A549 (cell line): ENCODE results near the gene CIDEB. TPM values are rescaled to one million over a fixed set of nuclear protein-coding genes. Genes with fewer than 3 reads are reported as not detected.
A peak's percentile ranks its signal among the peaks of the same experiment; 100 is the strongest.

Experiments
- ATAC-seq, 2 experiments: fragments of 200-7000 bp in 1 of 2; fragments of >200 bp in 1 of 2; cut with Nextera tagmentation in 1 of 2; cut with Tn5 transposase in 1 of 2; 3 replicates each; pipeline versions ENCODE4 v1.8.0 to v1.9.1; 2018 to 2020; ENCODE audit warnings: mild to moderate bottlenecking in 1 of 2, moderate library complexity in 1 of 2
- CTCF ChIA-PET: fragments of 300-600 bp; sonication (Branson Sonifier 250); formaldehyde crosslinking; extraction: SDS; loops from one replicate; lab custom pipeline; 2021; ENCODE audit warnings: antibody characterized with exemption, inconsistent platforms; lab: Yijun Ruan, JAX
- POLR2A ChIA-PET: fragments of 350-600 bp; formaldehyde crosslinking; extraction: SDS; loops from one replicate; lab custom pipeline; 2021; ENCODE audit warnings: antibody characterized with exemption, inconsistent platforms; lab: Yijun Ruan, JAX
- DNase-seq, 2 experiments: peaks; one replicate each; pipeline versions ENCODE4 v3.0.0 to v3.0.0-alpha.2; 2011 to 2016; ENCODE audit warnings: low read depth in 1 of 2, low spot score in 1 of 2
- FAIRE-seq: peaks from 2 replicates; lab custom pipeline; 2011; peaks lifted over from hg19 to GRCh38; lab: Jason Lieb, UNC
- H3K27ac ChIP-seq, 2 experiments: fragments of >200 bp; sonication (Bioruptor Twin); formaldehyde crosslinking; 3 replicates each; pipeline ENCODE4 v1.5.1; 2016 to 2017
- H3K4me1 ChIP-seq: fragments of >200 bp; sonication (Bioruptor Twin); formaldehyde crosslinking; 3 replicates; pipeline ENCODE4 v1.6.1; 2016
- H3K4me2 ChIP-seq: fragments of >200 bp; sonication (Bioruptor Twin); formaldehyde crosslinking; 3 replicates; pipeline ENCODE4 v1.6.1; 2016
- H3K4me3 ChIP-seq: fragments of >200 bp; sonication (Bioruptor Twin); formaldehyde crosslinking; 3 replicates; pipeline ENCODE4 v1.5.1; 2016
- H3K9me3 ChIP-seq: fragments of >200 bp; sonication (Bioruptor Twin); formaldehyde crosslinking; 3 replicates; pipeline ENCODE4 v1.6.1; 2016
- BHLHE40 ChIP-seq: IDR thresholded peaks from 2 replicates; pipeline ENCODE4 v1.6.1; 2012; ENCODE audit warnings: low read depth, low read length, inconsistent platforms
- CHD2 ChIP-seq: fragments of 150-350 bp; IDR thresholded peaks from 2 replicates; pipeline ENCODE4 v1.6.1; 2014; ENCODE audit warnings: low read length; ENCODE audit not compliant: partially characterized antibody
- EHMT2 ChIP-seq: fragments of 200-600 bp; sonication (generic); IDR thresholded peaks from 2 replicates; pipeline ENCODE4 v1.6.1; 2016; ENCODE audit warnings: antibody characterized with exemption, low read depth, mild to moderate bottlenecking, moderate library complexity
- FOSB ChIP-seq: fragments of 250-450 bp; sonication (Bioruptor Pico); IDR thresholded peaks from 2 replicates; pipeline ENCODE4 v1.5.0; 2020; ENCODE audit warnings: mild to moderate bottlenecking, moderate library complexity
- HDAC2 ChIP-seq: fragments of 200-600 bp; sonication (generic); IDR thresholded peaks from 2 replicates; pipeline ENCODE4 v1.6.1; 2016
- HOXB13 ChIP-seq: fragments of 250-450 bp; sonication (Bioruptor Pico); IDR thresholded peaks from 2 replicates; pipeline ENCODE4 v1.5.0; 2020; ENCODE audit warnings: low read depth, mild to moderate bottlenecking, moderate library complexity
- HOXB5 ChIP-seq: fragments of 250-450 bp; sonication (Bioruptor Pico); IDR thresholded peaks from 2 replicates; pipeline ENCODE4 v1.5.0; 2020; ENCODE audit warnings: mild to moderate bottlenecking, moderate library complexity
- JUNB ChIP-seq: fragments of >200 bp; sonication (Bioruptor Twin); formaldehyde crosslinking; IDR thresholded peaks from 2 replicates; pipeline ENCODE4 v1.6.1; 2016
- MAFK ChIP-seq: fragments of 450-650 bp; IDR thresholded peaks from 2 replicates; pipeline ENCODE4 v1.6.1; 2014; ENCODE audit not compliant: partially characterized antibody
- POLR2A ChIP-seq: IDR thresholded peaks from 2 replicates; pipeline ENCODE4 v1.6.1; 2012; ENCODE audit warnings: mild to moderate bottlenecking, low read length
- RAD21 ChIP-seq, 2 experiments: fragments of >200 bp in 1 of 2; sonication (Bioruptor Twin) in 1 of 2; formaldehyde crosslinking in 1 of 2; IDR thresholded peaks in 1 of 2; conservative IDR thresholded peaks in 1 of 2; 2 replicates in 1 of 2; 3 replicates in 1 of 2; pipeline ENCODE4 v1.6.1; 2012 to 2018; ENCODE audit warnings: inconsistent platforms in 1 of 2
- RFX5 ChIP-seq: fragments of 450-650 bp; IDR thresholded peaks from 2 replicates; pipeline ENCODE4 v1.7.1; 2014; ENCODE audit warnings: antibody characterized with exemption, mild to moderate bottlenecking, moderate library complexity
- SMC3 ChIP-seq: fragments of >200 bp; sonication (Bioruptor Twin); formaldehyde crosslinking; IDR thresholded peaks from 3 replicates; pipeline ENCODE4 v1.6.1; 2018; ENCODE audit warnings: inconsistent platforms
- TFCP2L1 ChIP-seq: fragments of 250-450 bp; sonication (Bioruptor Pico); IDR thresholded peaks from 2 replicates; pipeline ENCODE4 v1.5.0; 2021; ENCODE audit warnings: mild to moderate bottlenecking
- WGBS: methylation state at CpG from one replicate; pipeline ENCODE4 v1.1.6; 2017; ENCODE audit errors: missing lambda C conversion rate; 5-methylcytosine and 5-hydroxymethylcytosine counted together
- polyA plus RNA-seq, 4 experiments: library from polyadenylated mRNA; depleted of rRNA in 3 of 4; stranded (reverse); fragments of >200 nt; fragmentation: RNase III in 1 of 4; extraction: RNeasy Plus Mini Kit Qiagen cat#74134 plus additional on column Dnase treatment in 1 of 4; gene quantifications; 2 replicates in 3 of 4; 3 replicates in 1 of 4; pipeline ENCODE4 v1.2.3, GENCODE V29; 2011 to 2017
- TF ChIP-seq, protein P1 (sequence below): fragments of >200 bp; sonication (Bioruptor Twin); formaldehyde crosslinking; IDR thresholded peaks from 2 replicates; pipeline ENCODE4 v1.6.1; 2016
- TF ChIP-seq, protein P2 (sequence below): IDR thresholded peaks from 2 replicates; pipeline ENCODE4 v1.6.1; 2012; ENCODE audit warnings: low read depth, borderline replicate concordance
- TF ChIP-seq, protein P3 (sequence below): IDR thresholded peaks from 2 replicates; pipeline ENCODE4 v1.6.1; 2012
- TF ChIP-seq, protein P4 (sequence below): fragments of 450-650 bp; IDR thresholded peaks from 2 replicates; pipeline ENCODE4 v1.6.1; 2014; ENCODE audit warnings: antibody characterized with exemption
- TF ChIP-seq, protein P5 (sequence below): fragments of 200-600 bp; sonication (generic); IDR thresholded peaks from 2 replicates; pipeline ENCODE4 v1.6.1; 2016; ENCODE audit warnings: antibody characterized with exemption, mild to moderate bottlenecking, moderate library complexity

Gene CIDEB
- polyA plus RNA-seq, 2 of the 4 experiments (the other 2 are of a cell fraction), result 0.31 to 0.79 TPM

DNA sequence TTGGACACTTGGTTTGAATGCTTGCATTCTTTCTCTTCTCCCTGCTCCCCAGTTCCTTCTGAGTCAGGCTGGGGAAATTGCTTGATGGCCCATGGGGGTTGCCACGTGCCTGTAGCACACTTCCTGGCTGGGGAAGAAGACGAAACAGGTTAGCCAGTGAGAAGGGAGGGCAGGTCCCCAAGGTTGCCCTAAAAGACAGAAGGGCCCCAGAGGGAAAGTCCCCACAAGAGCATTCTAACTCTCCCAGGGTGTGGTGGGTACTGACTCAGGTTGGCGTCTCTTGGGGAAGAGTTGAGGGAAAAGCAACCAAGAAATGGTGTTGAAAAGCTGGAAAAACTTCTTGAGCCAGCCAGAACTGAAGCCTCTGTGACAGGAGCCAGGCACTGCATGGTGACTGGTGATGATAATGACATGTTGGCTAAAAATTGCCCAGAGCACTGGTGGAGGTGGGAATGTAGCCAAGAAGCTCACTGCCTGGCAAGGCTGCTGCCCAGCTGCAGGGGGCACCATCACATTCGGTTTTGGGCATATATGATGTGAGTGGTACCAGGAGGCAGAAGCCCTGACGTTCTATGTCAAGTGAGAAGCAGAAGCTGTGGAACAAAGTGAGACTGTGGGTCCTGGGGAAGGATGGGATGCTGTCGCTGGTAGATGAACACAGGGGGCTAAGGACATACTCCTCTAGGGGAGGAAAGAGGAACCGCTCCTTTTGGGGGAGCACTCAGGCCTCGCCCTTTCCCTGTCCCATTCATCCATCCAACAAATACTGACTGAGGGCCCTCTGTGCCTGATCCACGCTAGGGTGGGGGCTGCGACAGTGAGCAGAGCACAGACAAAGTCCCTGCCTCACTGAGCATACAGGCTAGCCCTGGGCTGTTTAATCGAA, 28.2 kb downstream of the CIDEB start:
- H3K9me3 ChIP-seq, result no peaks in the 10 kb centered on the region
- peak in 1 of 2 experiments; percentile 41 for DNase-seq
- no peaks in the 10 kb centered on the region for H3K4me1 ChIP-seq
- no peak for TF ChIP-seq FOSB (CRISPR knock-in tag)
- TF ChIP-seq, protein P1, sequence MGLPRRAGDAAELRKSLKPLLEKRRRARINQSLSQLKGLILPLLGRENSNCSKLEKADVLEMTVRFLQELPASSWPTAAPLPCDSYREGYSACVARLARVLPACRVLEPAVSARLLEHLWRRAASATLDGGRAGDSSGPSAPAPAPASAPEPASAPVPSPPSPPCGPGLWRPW, result no peak
- peak in 1 of 2 experiments; percentile 19; a peak in 1 of 5 replicates for TF ChIP-seq RAD21 (conservative IDR thresholded peaks at IDR 0.05 in 1 of 2, IDR thresholded peaks at IDR 0.05 in 1 of 2)
- no peak for TF ChIP-seq BHLHE40
- TF ChIP-seq HDAC2, result no peak
- TF ChIP-seq RFX5, result peak; percentile 60; the same call in 1 of the 2 replicates
- TF ChIP-seq, protein P2, sequence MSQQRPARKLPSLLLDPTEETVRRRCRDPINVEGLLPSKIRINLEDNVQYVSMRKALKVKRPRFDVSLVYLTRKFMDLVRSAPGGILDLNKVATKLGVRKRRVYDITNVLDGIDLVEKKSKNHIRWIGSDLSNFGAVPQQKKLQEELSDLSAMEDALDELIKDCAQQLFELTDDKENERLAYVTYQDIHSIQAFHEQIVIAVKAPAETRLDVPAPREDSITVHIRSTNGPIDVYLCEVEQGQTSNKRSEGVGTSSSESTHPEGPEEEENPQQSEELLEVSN, result no peak
- TF ChIP-seq TFCP2L1, result no peak
- 61% methylated on average over 11 of the region's 11 CpGs for WGBS
- CTCF ChIA-PET, result interaction anchor here (1.7 to 34.0 kb wide), 5 partner anchors 7 to 152 kb away, joined by 4 to 469 read pairs (median 7); partner anchors contain the start of genes CIDEB, DHRS1, LTB4R and LTB4R2
- H3K4me2 ChIP-seq, result no peak overlapping the region
- POLR2A ChIA-PET, result interaction anchor here (1.2 to 1.6 kb wide), 3 partner anchors 8 to 37 kb away, joined by 3 to 5 read pairs (median 3); partner anchors contain the start of genes RABGGTA and TINF2
- no peak overlapping the region for H3K4me3 ChIP-seq
- ATAC-seq, result peak; percentile 66 to 69; a peak in 5 of 6 replicates
- no peak for FAIRE-seq
- H3K27ac ChIP-seq, result no peak overlapping the region

DNA sequence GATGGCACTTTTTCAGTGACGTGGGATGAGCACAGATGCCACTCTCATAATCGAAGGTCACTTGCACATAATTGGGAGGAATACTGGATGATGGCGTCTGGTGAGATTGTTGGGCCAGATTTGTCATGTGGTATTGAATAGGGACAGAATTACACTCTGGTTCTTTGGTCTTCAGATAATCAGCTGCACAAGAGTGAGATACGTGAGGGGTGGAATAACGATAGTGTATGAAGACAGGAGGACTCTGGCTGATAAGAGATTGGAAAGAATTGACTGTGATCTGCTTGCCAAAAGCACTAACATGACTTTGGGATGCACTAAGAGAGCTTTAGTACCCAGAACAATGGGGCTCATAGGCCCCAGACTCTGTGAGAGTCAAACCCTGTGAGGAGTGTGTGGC, 29.4 kb downstream of the CIDEB start:
- H3K9me3 ChIP-seq, result no peaks in the 10 kb centered on the region
- POLR2A ChIA-PET, result no interaction called here
- TF ChIP-seq POLR2A, result no peak
- TF ChIP-seq, protein P3, sequence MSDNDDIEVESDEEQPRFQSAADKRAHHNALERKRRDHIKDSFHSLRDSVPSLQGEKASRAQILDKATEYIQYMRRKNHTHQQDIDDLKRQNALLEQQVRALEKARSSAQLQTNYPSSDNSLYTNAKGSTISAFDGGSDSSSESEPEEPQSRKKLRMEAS, result no peak
- TF ChIP-seq RAD21 (conservative IDR thresholded peaks at IDR 0.05 in 1 of 2, IDR thresholded peaks at IDR 0.05 in 1 of 2), result no peak
- no peak for TF ChIP-seq FOSB (CRISPR knock-in tag)
- no peak for TF ChIP-seq EHMT2
- H3K27ac ChIP-seq, result no peak overlapping the region
- no peak overlapping the region for H3K4me2 ChIP-seq
- DNase-seq, result no peak
- ATAC-seq, result no peak
- CTCF ChIA-PET, result interaction anchor here (2.1 to 34.0 kb wide), 2 partner anchors 25 to 36 kb away, joined by 7 to 469 read pairs; partner anchors contain the start of genes CIDEB, DHRS1, LTB4R and LTB4R2
- no peak for FAIRE-seq
- no peak overlapping the region for H3K4me3 ChIP-seq
- WGBS, result 83% methylated on average over 5 of the region's 5 CpGs
- no peaks in the 10 kb centered on the region for H3K4me1 ChIP-seq

DNA sequence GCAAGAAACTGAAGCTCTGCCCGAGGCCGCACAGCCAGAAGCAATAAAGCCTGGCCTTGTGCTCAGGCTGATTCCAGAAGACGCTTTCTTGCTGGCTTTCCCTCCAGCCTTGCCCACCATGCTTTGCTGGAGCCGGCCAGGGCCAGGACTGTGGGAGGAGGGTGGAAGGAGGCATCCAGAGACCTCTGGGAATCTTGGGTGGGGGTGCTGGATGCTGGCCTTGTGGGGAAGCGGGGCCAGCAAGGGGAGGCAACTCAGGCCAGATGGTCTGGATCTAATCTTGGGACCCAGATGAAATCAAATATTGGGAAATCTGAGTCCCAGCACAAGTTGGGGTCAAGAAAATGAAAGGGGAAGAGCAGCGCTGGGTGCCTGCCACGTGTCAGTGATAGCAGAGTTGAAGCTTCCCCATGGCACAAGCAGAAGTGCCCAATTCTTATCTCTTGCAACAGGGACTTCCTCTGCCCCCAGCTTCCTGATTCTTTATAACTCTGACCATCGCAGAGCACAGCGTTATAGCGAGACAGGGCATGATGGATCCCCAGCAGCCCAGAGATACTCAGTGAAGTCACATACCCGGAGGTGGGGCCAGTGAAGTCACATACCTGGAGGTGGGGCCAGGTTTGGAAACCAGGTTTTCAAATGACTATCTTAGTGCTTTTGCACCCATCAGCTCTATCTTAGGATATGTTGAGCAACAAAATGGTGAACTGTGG, 30.0 kb downstream of the CIDEB start:
- no peak for ATAC-seq
- 86% methylated on average over 11 of the region's 11 CpGs for WGBS
- Histone ChIP-seq H3K9me3 (no peaks in the 10 kb centered on the region), H3K4me3 (no peak overlapping the region), H3K27ac (no peak overlapping the region), H3K4me2 (no peak overlapping the region), H3K4me1 (no peaks in the 10 kb centered on the region)
- FAIRE-seq, result no peak
- POLR2A ChIA-PET, result no interaction called here
- TF ChIP-seq FOSB (CRISPR knock-in tag) (no peak), HOXB5 (CRISPR knock-in tag) (no peak)
- TF ChIP-seq, protein P4, sequence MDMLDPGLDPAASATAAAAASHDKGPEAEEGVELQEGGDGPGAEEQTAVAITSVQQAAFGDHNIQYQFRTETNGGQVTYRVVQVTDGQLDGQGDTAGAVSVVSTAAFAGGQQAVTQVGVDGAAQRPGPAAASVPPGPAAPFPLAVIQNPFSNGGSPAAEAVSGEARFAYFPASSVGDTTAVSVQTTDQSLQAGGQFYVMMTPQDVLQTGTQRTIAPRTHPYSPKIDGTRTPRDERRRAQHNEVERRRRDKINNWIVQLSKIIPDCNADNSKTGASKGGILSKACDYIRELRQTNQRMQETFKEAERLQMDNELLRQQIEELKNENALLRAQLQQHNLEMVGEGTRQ, result no peak
- DNase-seq, result no peak
- CTCF ChIA-PET, result interaction anchor here (0.8 to 34.0 kb wide), 5 partner anchors 8 to 35 kb away, joined by 3 to 469 read pairs (median 7); partner anchors contain the start of genes CIDEB, DHRS1, LTB4R and LTB4R2

DNA sequence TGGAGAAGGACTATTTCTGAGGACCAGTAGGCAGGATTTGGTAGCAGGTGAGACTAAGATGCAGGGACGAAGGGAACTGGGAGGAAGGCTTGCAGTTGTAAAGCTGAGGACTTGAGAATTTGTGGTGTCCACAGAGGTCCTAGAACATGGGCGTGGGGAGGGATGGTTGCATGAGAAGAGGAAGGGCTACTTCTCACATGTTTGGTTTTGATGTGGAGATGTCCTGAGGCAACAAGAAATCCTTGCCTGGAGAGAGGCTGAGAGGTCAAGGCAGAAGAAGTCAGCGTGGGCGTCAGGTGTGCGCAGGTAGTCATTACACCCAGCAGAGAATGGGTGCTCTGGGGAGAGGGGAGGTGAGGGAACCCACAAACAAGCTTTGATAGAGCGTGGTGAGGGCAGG, 30.7 kb downstream of the CIDEB start:
- Histone ChIP-seq H3K4me3 (no peak overlapping the region), H3K4me1 (0 out of 3 replicates have a peak, but pooled peaks cover 2% of the 10 kb centered on the region), H3K4me2 (no peak overlapping the region), H3K27ac (no peak overlapping the region), H3K9me3 (no peaks in the 10 kb centered on the region)
- whole genome bisulfite sequencing, result 86% methylated on average over 6 of the region's 6 CpGs
- no peak for DNase-seq
- ATAC-seq, result no peak
- ChIA-PET CTCF (interaction anchor here (0.8 to 34.0 kb wide), 5 partner anchors 9 to 35 kb away, joined by 3 to 469 read pairs (median 4); partner anchors contain the start of genes CIDEB, DHRS1, LTB4R and LTB4R2), POLR2A (no interaction called here)
- no peak for FAIRE-seq
- TF ChIP-seq SMC3 (no peak), MAFK (no peak), CHD2 (no peak), TFCP2L1 (no peak), JUNB (no peak), HOXB13 (CRISPR knock-in tag) (no peak)
- TF ChIP-seq, protein P5, sequence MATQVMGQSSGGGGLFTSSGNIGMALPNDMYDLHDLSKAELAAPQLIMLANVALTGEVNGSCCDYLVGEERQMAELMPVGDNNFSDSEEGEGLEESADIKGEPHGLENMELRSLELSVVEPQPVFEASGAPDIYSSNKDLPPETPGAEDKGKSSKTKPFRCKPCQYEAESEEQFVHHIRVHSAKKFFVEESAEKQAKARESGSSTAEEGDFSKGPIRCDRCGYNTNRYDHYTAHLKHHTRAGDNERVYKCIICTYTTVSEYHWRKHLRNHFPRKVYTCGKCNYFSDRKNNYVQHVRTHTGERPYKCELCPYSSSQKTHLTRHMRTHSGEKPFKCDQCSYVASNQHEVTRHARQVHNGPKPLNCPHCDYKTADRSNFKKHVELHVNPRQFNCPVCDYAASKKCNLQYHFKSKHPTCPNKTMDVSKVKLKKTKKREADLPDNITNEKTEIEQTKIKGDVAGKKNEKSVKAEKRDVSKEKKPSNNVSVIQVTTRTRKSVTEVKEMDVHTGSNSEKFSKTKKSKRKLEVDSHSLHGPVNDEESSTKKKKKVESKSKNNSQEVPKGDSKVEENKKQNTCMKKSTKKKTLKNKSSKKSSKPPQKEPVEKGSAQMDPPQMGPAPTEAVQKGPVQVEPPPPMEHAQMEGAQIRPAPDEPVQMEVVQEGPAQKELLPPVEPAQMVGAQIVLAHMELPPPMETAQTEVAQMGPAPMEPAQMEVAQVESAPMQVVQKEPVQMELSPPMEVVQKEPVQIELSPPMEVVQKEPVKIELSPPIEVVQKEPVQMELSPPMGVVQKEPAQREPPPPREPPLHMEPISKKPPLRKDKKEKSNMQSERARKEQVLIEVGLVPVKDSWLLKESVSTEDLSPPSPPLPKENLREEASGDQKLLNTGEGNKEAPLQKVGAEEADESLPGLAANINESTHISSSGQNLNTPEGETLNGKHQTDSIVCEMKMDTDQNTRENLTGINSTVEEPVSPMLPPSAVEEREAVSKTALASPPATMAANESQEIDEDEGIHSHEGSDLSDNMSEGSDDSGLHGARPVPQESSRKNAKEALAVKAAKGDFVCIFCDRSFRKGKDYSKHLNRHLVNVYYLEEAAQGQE, result no peak
